SK-N-SH (cell line): Measurements from ENCODE around the gene RPS5. TPM values are rescaled to one million over a fixed set of nuclear protein-coding genes. Genes with fewer than 3 reads are reported as not detected.

Experiments used
- CTCF ChIA-PET: fragments of 300-600, 350-600 bp; formaldehyde crosslinking; extraction: SDS; loops from one replicate; lab custom pipeline; 2021; lab: Yijun Ruan, JAX
- POLR2A ChIA-PET: fragments of 350-600 bp; sonication (Branson Sonifier 250); formaldehyde crosslinking; extraction: SDS; loops from one replicate; lab custom pipeline; 2020; ENCODE audit warnings: antibody characterized with exemption, inconsistent platforms; lab: Yijun Ruan, JAX
- DNase-seq: peaks from one replicate; pipeline ENCODE4 v3.0.0; 2012
- H2AFZ ChIP-seq: fragments of 200-600 bp; sonication (generic); 2 replicates; pipeline ENCODE4 v1.8.1; 2016; ENCODE audit warnings: antibody characterized with exemption, mild to moderate bottlenecking, low read depth
- H3F3A ChIP-seq: fragments of 200-600 bp; sonication (generic); replicated peaks from 2 replicates; pipeline ENCODE3; 2016; ENCODE audit warnings: antibody characterized with exemption, mild to moderate bottlenecking; ENCODE audit not compliant: insufficient read depth
- H3K27ac ChIP-seq, 2 experiments: fragments of 200-500 bp in 1 of 2; fragments of 200-600 bp in 1 of 2; sonication (Bioruptor generic) in 1 of 2; sonication (generic), shearing (Covaris generic) in 1 of 2; 2 replicates each; pipeline versions ENCODE4 v1.5.1 to v1.6.1; 2014 to 2016; ENCODE audit warnings: low read depth in 2 of 2, inconsistent platforms in 1 of 2, low read length in 1 of 2, mild to moderate bottlenecking in 1 of 2, mixed read lengths in 1 of 2
- H3K27me3 ChIP-seq: fragments of 200-600 bp; sonication (generic), shearing (Covaris generic); 2 replicates; pipeline ENCODE4 v1.6.1; 2016; ENCODE audit warnings: mixed run types; ENCODE audit not compliant: insufficient read depth
- H3K36me3 ChIP-seq, 2 experiments: fragments of 200-500 bp in 1 of 2; fragments of 200-600 bp in 1 of 2; sonication (Bioruptor generic) in 1 of 2; sonication (generic) in 1 of 2; replicated peaks in 1 of 2; 2 replicates each; pipeline versions ENCODE3 to v1.5.1; 2014 to 2016; ENCODE audit warnings: low read length in 1 of 2, mild to moderate bottlenecking in 1 of 2; ENCODE audit not compliant: insufficient read depth in 2 of 2, control insufficient read depth in 1 of 2
- H3K4me1 ChIP-seq, 2 experiments: fragments of 200-500 bp in 1 of 2; fragments of 200-600 bp in 1 of 2; sonication (Bioruptor generic) in 1 of 2; sonication (generic), shearing (Covaris generic) in 1 of 2; 2 replicates each; pipeline versions ENCODE4 v1.5.1 to v1.6.1; 2014 to 2016; ENCODE audit warnings: low read depth in 1 of 2, low read length in 1 of 2, mixed run types in 1 of 2; ENCODE audit not compliant: insufficient read depth in 2 of 2, control insufficient read depth in 1 of 2
- H3K4me2 ChIP-seq: fragments of 200-600 bp; sonication (generic), shearing (Covaris generic); 2 replicates; pipeline ENCODE4 v1.6.1; 2017; ENCODE audit warnings: mixed run types
- H3K4me3 ChIP-seq, 2 experiments: fragments of 200-500 bp in 1 of 2; fragments of 200-600 bp in 1 of 2; sonication (Bioruptor generic) in 1 of 2; sonication (generic), shearing (Covaris generic) in 1 of 2; 2 replicates each; pipeline versions ENCODE4 v1.5.1 to v1.8.1; 2014 to 2016; ENCODE audit warnings: low read depth in 2 of 2, inconsistent platforms in 1 of 2, low read length in 1 of 2, mild to moderate bottlenecking in 1 of 2, mixed read lengths in 1 of 2, moderate library complexity in 1 of 2
- H3K79me2 ChIP-seq: fragments of 200-600 bp; sonication (generic); 2 replicates; pipeline ENCODE4 v1.8.1; 2017; ENCODE audit warnings: mild to moderate bottlenecking; ENCODE audit not compliant: insufficient read depth
- H3K9ac ChIP-seq: fragments of 200-600 bp; sonication (generic); 2 replicates; pipeline ENCODE4 v1.6.1; 2017; ENCODE audit warnings: mixed run types
- H3K9me2 ChIP-seq: fragments of 200-600 bp; sonication (generic); 2 replicates; pipeline ENCODE4 v1.6.1; 2017; ENCODE audit warnings: mixed run types
- H3K9me3 ChIP-seq: fragments of 200-600 bp; sonication (generic); 2 replicates; pipeline ENCODE4 v1.6.1; 2017; ENCODE audit warnings: mixed run types, mild to moderate bottlenecking, moderate library complexity
- H4K20me1 ChIP-seq: fragments of 200-600 bp; sonication (generic); 2 replicates; pipeline ENCODE4 v1.6.1; 2017; ENCODE audit warnings: mild to moderate bottlenecking, mixed run types; ENCODE audit not compliant: insufficient read depth
- CTCF ChIP-seq: fragments of 200-600 bp; sonication (generic); IDR thresholded peaks from 2 replicates; pipeline ENCODE4 v1.6.1; 2017; ENCODE audit warnings: antibody characterized with exemption, mild to moderate bottlenecking, moderate library complexity
- GATA2 ChIP-seq: sonication (generic); formaldehyde crosslinking; IDR thresholded peaks from 2 replicates; pipeline ENCODE4 v1.5.0; 2020; ENCODE audit warnings: mild to moderate bottlenecking, missing genetic modification reagents
- NFIC ChIP-seq: IDR thresholded peaks from 2 replicates; pipeline ENCODE4 v1.4.0; 2012; ENCODE audit warnings: borderline replicate concordance
- RAD21 ChIP-seq: IDR thresholded peaks from 2 replicates; pipeline ENCODE4 v1.6.1; 2012; ENCODE audit warnings: mild to moderate bottlenecking, low read length
- RCOR1 ChIP-seq: fragments of 150-350 bp; IDR thresholded peaks from 2 replicates; pipeline ENCODE4 v1.6.1; 2017; ENCODE audit warnings: antibody characterized with exemption, low read length
- WGBS: methylation state at CpG from one replicate; pipeline ENCODE4 v1.1.6; 2017; ENCODE audit warnings: low lambda C conversion rate; 5-methylcytosine and 5-hydroxymethylcytosine counted together
- polyA plus RNA-seq, 3 experiments: library from polyadenylated mRNA; depleted of rRNA; stranded (reverse); fragments of >200 nt; gene quantifications; 2 replicates each; pipeline ENCODE4 v1.2.3, GENCODE V29; 2012

RPS5 gene
- polyA plus RNA-seq, 1 of the 3 experiments (the other 2 are of a cell fraction): 4,334 TPM

- ChIA-PET CTCF (no interaction called here), POLR2A (interaction anchor here (2.1 kb wide), 1 partner anchor 23 kb away, joined by 6 read pairs; the partner anchor contains the start of gene ZNF497)
- peaks cover 7% of the 10 kb centered on the region for H3F3A ChIP-seq
- H3K9me2 ChIP-seq: no peaks in the 10 kb centered on the region
- H3K4me1 ChIP-seq: peaks cover 21 to 31% of the 10 kb centered on the region in 2 experiments; a peak in 3 of 4 replicates
- no peak overlapping the region for H2AFZ ChIP-seq
- peak overlapping the region; percentile 85 for H3K4me2 ChIP-seq
- no peak for TF ChIP-seq RCOR1
- no peak for TF ChIP-seq GATA2
- peak overlapping the region; percentile 87 to 92 for H3K4me3 ChIP-seq
- peak overlapping the region; percentile 95 to 99 for H3K27ac ChIP-seq
- 14% methylated on average over 21 of the region's 36 CpGs for WGBS
- H4K20me1 ChIP-seq: peaks cover 24% of the 10 kb centered on the region
- H3K27me3 ChIP-seq: no peaks in the 10 kb centered on the region
- peak overlapping the region; percentile 91 for H3K9ac ChIP-seq
- H3K9me3 ChIP-seq: no peaks in the 10 kb centered on the region
- H3K36me3 ChIP-seq: peaks cover 20 to 28% of the 10 kb centered on the region in 2 experiments
- peaks cover 68% of the 10 kb centered on the region for H3K79me2 ChIP-seq
- DNase-seq: no peak
Observed at GRCh38 chr19:58385891-58386575, 1.0 kb upstream of the RPS5 start.

GRCh38 chr19:58387338-58388174 lies 487 bp downstream of the RPS5 start:
- H3K9me3 ChIP-seq: no peaks in the 10 kb centered on the region
- peaks cover 38% of the 10 kb centered on the region for H4K20me1 ChIP-seq
- peak overlapping the region; percentile 91 for H3K9ac ChIP-seq
- TF ChIP-seq NFIC (no peak), CTCF (peak; percentile 26; the same call in 1 of the 2 replicates), RAD21 (peak; percentile 40)
- H3F3A ChIP-seq: peaks cover 18% of the 10 kb centered on the region
- peaks cover 70% of the 10 kb centered on the region for H3K79me2 ChIP-seq
- no peaks in the 10 kb centered on the region for H3K27me3 ChIP-seq
- CTCF ChIA-PET: interaction anchor here (0.6 to 0.8 kb wide), 2 partner anchors 61 to 774 kb away, joined by 3 read pairs; partner anchors contain the start of gene ZSCAN22
- peaks cover 21 to 38% of the 10 kb centered on the region in 2 experiments for H3K36me3 ChIP-seq
- POLR2A ChIA-PET: interaction anchor here (0.9 to 1.6 kb wide), 5 partner anchors 11 to 132 kb away, joined by 3 to 5 read pairs (median 4); partner anchors contain the start of genes ZBTB45 and ZNF497
- 0 out of 2 replicates have a peak overlapping the region, but pooled peaks have one; percentile 10 for H2AFZ ChIP-seq
- no peaks in the 10 kb centered on the region for H3K9me2 ChIP-seq
- H3K4me2 ChIP-seq: peak overlapping the region; percentile 85
- peak; percentile 56 for DNase-seq
- H3K4me3 ChIP-seq: peak overlapping the region; percentile 87 to 92
- WGBS: under 1% methylated on average over 32 of the region's 39 CpGs
- H3K27ac ChIP-seq: peak overlapping the region; percentile 72 to 95; a peak in 3 of 4 replicates
- H3K4me1 ChIP-seq: peaks cover 16 to 25% of the 10 kb centered on the region in 2 experiments; a peak in 3 of 4 replicates
